ENCODE measurements around the gene PIERCE2.
"Not testable (repeated sequence)": the region's sequence is repeated elsewhere in the genome, so short reads cannot be mapped to it uniquely, and the experiment has no call there.

Gene PIERCE2

DNA sequence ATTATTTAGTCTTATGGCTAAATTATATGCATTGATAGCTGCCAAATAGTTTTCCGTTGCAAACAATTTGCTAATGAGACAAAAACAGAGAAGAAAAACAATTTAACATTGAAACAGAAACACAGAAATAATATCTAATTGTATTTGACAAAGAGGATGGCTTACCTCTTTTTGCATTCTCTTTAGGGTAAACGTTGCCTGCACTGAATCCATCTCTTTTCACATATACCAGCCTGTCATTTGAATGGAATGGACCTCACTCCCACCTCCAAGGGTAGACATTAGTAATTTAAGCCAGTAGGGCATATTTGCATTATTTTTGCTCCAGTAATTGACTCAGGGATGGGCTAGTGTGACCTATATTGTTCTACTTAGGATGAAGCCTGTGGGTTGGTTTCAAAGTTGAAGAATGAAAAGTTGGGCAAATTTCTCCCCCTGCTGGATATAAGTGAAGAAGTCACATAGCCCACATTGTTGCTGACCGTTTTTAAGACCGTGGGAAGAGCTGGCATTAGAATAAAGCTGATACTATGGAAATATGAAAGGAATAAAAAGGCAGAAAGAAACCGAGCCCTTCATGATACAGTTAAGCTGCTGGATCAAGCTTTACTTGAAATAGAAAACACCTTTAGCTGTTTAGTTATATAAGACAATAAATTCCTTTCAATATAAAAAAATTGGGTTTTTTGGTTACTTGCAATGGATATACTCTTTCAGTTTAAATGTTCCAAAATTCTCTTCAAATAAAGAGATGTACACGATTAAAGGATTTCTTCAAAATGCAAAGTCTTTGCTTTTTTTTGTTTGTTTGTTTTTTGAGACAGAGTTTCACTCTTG is 26.9 kb downstream of the PIERCE2 start:
- DNase-seq (ENCODE audit: low read depth), result peak; percentile 21

DNA sequence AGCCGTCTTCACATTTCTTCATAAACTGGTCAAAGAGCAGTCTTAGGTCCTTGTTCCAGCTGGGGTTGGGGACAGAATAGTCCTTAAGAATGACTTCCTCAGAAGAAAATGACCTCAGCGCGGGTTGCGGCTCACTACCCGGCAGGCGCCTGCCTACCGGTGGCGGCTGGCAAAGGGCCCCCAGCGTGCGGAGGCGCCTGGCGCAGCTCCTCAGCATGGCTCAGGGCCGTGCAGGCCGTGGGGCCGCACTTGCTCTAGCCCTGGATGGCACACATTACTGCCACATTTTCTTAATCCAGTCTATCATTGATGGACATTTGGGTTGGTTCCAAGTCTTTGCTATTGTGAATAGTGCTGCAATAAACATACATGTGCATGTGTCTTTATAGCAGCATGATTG is 34.8 kb downstream of the PIERCE2 start:
- DNase-seq (ENCODE audit: low read depth), result not testable (repeated sequence)

DNA sequence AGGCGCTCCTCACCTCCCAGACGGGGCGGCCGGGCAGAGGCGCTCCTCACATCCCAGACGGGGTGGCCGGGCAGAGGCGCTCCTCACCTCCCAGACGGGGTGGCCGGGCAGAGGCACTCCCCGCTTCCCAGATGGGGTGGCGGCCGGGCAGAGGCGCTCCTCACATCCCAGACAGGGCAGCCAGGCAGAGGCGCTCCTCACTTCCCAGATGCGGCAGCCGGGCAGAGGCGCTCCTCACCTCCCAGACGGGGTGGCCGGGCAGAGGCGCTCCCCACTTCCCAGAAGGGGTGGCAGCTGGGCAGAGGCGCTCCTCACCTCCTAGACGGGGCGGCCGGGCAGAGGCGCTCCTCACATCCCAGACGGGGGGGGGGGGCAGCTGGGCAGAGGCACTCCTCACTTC is 37.6 kb downstream of the PIERCE2 start:
- DNase-seq (ENCODE audit: low read depth), result not testable (repeated sequence)

DNA sequence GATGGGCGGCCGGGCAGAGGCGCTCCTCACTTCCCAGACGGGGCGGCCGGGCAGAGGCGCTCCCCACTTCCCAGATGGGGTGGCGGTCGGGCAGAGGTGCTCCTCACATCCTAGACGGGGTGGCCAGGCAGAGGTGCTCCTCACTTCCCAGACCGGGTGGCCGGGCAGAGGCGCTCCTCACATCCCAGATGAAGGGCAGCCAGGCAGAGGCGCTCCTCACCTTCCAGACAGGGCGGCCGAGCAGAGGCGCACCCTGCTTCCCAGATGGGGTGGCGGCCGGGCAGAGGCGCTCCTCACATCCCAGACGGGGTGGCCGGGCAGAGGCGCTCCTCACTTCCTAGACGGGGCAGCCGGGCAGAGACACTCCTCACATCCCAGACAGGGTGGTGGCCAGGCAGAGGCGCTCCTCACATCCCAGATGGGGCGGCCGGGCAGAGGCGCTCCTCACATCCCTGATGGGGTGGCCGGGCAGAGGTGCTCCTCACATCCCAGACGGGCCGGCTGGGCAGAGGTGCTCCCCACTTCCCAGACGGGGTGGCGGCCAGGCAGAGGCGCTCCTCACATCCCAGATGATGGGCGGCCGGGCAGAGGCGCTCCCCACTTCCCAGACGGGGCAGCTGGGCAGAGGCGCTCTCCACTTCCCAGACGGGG is 38.2 kb downstream of the PIERCE2 start:
- not testable (repeated sequence) for DNase-seq (ENCODE audit: low read depth)

DNA sequence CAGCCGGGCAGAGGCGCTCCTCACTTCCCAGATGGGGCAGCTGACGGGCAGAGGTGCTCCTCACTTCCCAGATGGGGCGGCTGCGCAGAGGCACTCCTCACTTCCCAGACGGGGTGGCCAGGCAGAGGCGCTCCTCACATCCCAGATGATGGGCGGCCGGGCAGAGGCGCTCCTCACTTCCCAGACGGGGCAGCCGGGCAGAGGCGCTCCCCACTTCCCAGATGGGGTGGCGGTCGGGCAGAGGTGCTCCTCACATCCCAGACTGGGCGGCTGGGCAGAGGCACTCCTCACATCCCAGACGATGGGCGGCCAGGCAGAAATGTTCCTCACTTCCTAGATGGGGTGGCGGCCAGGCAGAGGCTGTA is 38.7 kb downstream of the PIERCE2 start:
- not testable (repeated sequence) for DNase-seq (ENCODE audit: low read depth)

DNA sequence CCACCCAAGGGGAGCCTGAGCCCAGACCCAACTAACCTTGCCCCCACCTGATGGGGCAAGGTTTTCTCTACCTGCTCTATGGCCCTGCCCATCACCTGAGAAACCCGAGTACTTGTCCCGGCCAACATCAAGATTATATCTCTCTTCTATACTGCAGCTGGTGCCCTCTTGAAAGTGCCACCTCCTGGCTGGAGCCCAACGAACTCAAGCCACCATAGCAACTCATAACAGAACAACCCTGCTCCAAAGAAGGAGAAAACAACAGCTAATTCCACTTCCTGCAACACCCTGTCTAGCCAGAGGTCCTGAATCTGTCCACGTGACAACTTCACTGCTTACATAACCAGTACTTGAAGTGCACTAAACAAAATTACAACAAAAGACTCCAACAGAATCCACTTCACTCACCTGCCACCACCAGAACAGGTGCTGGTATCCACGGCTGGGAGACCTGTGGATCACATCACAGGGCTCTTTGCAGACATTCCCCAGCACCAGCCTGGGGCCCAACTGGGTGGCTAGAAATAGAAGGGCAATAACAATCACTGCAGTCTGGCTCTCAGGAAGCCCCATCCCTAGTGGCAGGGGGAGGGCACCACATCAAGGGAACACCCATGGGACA is 49.2 kb downstream of the PIERCE2 start:
- DNase-seq (ENCODE audit: low read depth), result no peak

DNA sequence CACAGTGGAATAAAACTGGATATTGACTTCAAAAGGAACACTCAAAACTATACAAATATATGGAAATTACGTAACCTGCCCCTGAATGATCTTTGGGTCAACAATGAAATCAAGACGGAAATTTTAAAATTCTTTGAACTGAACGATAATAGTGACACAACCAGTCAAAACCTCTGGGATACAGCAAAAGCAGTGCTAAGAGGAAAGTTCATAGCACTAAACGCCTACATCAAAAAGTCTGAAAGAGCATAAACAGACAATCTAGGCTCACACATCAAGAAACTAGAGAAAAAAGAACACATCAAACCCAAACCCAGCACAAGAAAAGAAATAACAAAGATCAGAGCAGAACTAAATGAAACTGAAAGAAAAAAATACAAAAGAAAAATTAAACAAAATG is 53.2 kb downstream of the PIERCE2 start:
- no peak for DNase-seq (ENCODE audit: low read depth)

DNA sequence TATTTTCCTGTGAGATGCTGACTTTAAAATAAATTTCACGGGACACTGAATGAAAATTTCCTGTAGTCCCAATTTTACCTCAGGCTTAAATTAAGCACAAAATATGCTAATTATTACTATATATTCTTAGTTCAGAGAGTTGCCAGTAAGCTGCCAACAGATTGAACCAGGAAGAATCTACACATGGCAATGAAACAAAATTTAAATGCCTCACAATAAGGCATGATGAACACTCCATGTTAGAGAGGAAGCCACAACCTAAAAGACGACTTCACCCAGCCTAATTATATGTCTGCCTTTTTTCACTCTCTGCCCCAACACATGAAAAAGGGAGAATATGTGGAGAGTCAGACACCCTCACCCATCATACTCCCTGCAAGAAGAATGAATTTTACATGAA is 60.0 kb downstream of the PIERCE2 start:
- no peak for DNase-seq (ENCODE audit: low read depth)

Data from GM04504 (cell line).